ENCODE measurements around the gene MRPL14.

DNA sequence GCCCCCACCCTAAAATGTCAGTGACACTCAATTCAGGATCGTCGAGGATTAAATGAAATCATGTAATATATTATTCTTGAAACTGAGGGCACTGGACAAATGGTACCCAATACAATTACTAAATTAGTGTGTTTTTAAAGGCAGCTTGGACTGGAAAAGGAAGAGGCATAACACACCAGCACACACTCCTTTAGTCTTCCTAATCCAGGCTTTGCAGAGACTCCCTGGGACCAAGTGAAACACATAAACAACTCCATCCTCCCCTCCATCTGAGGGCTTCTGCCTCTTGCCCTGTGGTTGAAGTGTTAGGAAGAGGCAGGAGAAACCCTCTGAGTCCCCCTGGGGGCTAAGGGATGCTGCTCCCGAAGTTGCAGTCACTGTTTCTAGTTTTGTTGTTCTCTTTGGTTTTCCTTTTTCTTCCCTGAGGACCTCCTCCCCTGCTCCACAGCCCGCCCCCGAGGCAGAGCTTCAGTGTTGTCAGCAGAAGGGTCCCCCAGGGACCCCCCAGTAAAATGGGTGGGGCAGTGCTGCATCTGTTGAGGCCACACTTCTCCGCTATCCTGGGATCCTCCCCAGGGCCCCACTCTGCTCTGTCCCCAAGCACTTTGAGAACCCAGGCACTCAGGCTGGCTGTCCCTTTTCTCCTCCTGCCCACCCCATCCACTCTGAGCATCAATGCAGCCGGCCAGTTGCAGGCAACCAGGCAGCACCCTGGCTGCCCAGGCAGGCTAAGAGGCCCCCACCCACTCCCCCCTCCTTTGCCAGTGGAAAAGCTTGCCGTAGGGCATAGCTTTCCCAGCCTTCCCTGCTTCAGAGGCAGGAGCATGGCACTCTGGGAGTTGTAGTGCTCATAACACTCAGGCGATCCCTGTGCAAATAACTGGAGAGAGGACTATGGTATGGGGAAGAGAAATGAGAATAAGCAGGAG is 6.0 kb upstream of the MRPL14 start:
- TF ChIP-seq, protein P1, sequence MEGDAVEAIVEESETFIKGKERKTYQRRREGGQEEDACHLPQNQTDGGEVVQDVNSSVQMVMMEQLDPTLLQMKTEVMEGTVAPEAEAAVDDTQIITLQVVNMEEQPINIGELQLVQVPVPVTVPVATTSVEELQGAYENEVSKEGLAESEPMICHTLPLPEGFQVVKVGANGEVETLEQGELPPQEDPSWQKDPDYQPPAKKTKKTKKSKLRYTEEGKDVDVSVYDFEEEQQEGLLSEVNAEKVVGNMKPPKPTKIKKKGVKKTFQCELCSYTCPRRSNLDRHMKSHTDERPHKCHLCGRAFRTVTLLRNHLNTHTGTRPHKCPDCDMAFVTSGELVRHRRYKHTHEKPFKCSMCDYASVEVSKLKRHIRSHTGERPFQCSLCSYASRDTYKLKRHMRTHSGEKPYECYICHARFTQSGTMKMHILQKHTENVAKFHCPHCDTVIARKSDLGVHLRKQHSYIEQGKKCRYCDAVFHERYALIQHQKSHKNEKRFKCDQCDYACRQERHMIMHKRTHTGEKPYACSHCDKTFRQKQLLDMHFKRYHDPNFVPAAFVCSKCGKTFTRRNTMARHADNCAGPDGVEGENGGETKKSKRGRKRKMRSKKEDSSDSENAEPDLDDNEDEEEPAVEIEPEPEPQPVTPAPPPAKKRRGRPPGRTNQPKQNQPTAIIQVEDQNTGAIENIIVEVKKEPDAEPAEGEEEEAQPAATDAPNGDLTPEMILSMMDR (IDR thresholded peaks at IDR 0.05) = no peak
- TF ChIP-seq POLR2A (IDR thresholded peaks at IDR 0.05) = no peak

Data from adrenal gland (tissue), 5 donors.